PC-9 (cell line): Measurements from ENCODE around the gene ZMAT5. TPM values are rescaled to one million over a fixed set of nuclear protein-coding genes. Genes with fewer than 3 reads are reported as not detected.

Experiments
- BruUV-seq: library from RNA; stranded (reverse); fragments of 400-500 nt; replicated peaks from 2 replicates; lab custom pipeline; 2021; lab: Mats Ljungman, UMichigan
- CTCF ChIA-PET: fragments of 300-600 bp; sonication (Branson Sonifier 250); formaldehyde crosslinking; loops from one replicate; lab custom pipeline; 2022; ENCODE audit warnings: antibody characterized with exemption; lab: Charles Lee
- POLR2A ChIA-PET: fragments of 300-600 bp; sonication (Branson Sonifier 250); formaldehyde crosslinking; loops from one replicate; lab custom pipeline; 2022; ENCODE audit warnings: antibody characterized with exemption; ENCODE audit not compliant: unreplicated experiment; lab: Charles Lee
- DNase-seq, 2 experiments: peaks; one replicate each; pipeline versions ENCODE4 v3.0.0 to v3.0.0-alpha.2; 2015 to 2022; ENCODE audit warnings: mixed read lengths in 1 of 2
- H2AFZ ChIP-seq: fragments of 200-600 bp; sonication (generic); 2 replicates; pipeline ENCODE4 v1.8.1; 2017; ENCODE audit warnings: antibody characterized with exemption
- H3F3A ChIP-seq: fragments of 200-600 bp; sonication (generic); 2 replicates; pipeline ENCODE4 v1.8.1; 2017; ENCODE audit warnings: antibody characterized with exemption, mild to moderate bottlenecking, low read depth; ENCODE audit not compliant: insufficient read depth
- H3K27ac ChIP-seq: fragments of 200-600 bp; sonication (generic); 2 replicates; pipeline ENCODE4 v1.6.1; 2016; ENCODE audit warnings: mixed run types
- H3K27me3 ChIP-seq: fragments of 200-600 bp; sonication (generic); 2 replicates; pipeline ENCODE4 v1.6.1; 2016; ENCODE audit warnings: low read depth, mixed run types; ENCODE audit not compliant: insufficient read depth
- H3K36me3 ChIP-seq: fragments of 200-600 bp; sonication (generic); 2 replicates; pipeline ENCODE4 v1.6.1; 2016; ENCODE audit warnings: low read depth, mixed run types
- H3K4me1 ChIP-seq: fragments of 200-600 bp; sonication (generic); replicated peaks from 2 replicates; pipeline ENCODE4 v1.6.1; 2016; ENCODE audit warnings: mixed run types; ENCODE audit not compliant: insufficient read depth
- H3K4me2 ChIP-seq: fragments of 200-600 bp; sonication (generic); 2 replicates; pipeline ENCODE4 v1.6.1; 2017; ENCODE audit warnings: mixed run types
- H3K4me3 ChIP-seq: fragments of 200-600 bp; sonication (generic); 2 replicates; pipeline ENCODE4 v1.6.1; 2016; ENCODE audit warnings: mixed run types
- H3K79me2 ChIP-seq: fragments of 200-600 bp; sonication (generic); 2 replicates; pipeline ENCODE4 v1.6.1; 2017; ENCODE audit warnings: low read depth, mixed run types
- H3K9me2 ChIP-seq: fragments of 200-600 bp; sonication (generic); 2 replicates; pipeline ENCODE4 v1.8.1; 2017; ENCODE audit warnings: mild to moderate bottlenecking; ENCODE audit not compliant: insufficient read depth
- H3K9me3 ChIP-seq: fragments of 200-600 bp; sonication (generic); 2 replicates; pipeline ENCODE4 v1.8.1; 2016; ENCODE audit warnings: low read depth; ENCODE audit not compliant: insufficient read depth
- H4K20me1 ChIP-seq: fragments of 200-600 bp; sonication (generic); 2 replicates; pipeline ENCODE4 v1.8.1; 2017; ENCODE audit not compliant: insufficient read depth
- EZH2 ChIP-seq: fragments of 200-600 bp; sonication (generic); IDR thresholded peaks from 2 replicates; pipeline ENCODE4 v1.8.0; 2017; ENCODE audit warnings: antibody characterized with exemption, low read depth
- intact Hi-C: fragments of 100-400 bp; cut with micrococcal nuclease; formaldehyde crosslinking; loops from one replicate; pipeline ENCODE4 v1.10.0; 2022; ENCODE audit not compliant: unreplicated experiment
- total RNA-seq: library from RNA; stranded (reverse); gene quantifications from 2 replicates; pipeline ENCODE4 v1.2.3, GENCODE V29; 2021
- TF ChIP-seq, protein P1 (sequence below): fragments of 200-600 bp; sonication (generic); conservative IDR thresholded peaks from 2 replicates; pipeline ENCODE4 v1.6.1; 2017; ENCODE audit warnings: mixed run types, antibody characterized with exemption, mild to moderate bottlenecking, moderate library complexity

ZMAT5 gene
- total RNA-seq, 1 experiment from 2014 or later: 14.2 TPM

DNA sequence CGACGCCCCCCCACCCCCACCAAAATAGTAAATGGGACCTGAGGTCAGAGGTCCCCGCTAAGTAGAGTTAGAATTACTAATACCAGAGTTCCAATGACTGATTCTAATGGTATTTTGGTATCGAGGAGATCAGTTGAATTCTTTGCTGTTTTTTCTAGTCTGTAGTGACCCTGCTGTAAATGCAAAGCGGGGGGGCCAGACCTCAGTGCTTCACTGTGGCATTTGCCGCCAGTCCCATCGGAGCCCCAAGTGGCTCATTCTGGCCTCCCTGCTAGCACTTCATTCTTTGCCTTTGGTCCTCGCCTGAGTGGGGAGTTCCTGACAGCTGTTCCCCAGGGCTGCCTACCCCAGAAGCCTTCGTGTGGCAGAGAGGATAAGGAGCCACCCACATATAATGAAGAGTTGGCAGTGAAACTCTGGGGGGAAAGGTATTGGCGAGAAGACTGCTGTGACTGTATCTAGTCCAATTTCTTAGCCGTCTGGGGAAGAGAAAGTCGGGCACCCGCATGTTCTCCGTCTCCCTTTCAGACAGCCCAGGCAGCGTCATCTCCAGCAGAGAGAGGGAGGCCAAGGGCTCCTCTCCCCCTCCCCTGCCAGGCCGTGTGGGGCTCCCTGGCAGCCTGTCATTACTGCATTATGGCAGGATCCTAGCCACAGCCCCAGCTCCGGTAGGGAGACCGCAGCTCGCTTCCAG, 66.5 kb downstream of the ZMAT5 start:
- no peak overlapping the region; the same call in 1 of the 2 replicates for H3K4me3 ChIP-seq
- no peak for DNase-seq
- no peaks in the 10 kb centered on the region for H4K20me1 ChIP-seq
- TF ChIP-seq, protein P1, sequence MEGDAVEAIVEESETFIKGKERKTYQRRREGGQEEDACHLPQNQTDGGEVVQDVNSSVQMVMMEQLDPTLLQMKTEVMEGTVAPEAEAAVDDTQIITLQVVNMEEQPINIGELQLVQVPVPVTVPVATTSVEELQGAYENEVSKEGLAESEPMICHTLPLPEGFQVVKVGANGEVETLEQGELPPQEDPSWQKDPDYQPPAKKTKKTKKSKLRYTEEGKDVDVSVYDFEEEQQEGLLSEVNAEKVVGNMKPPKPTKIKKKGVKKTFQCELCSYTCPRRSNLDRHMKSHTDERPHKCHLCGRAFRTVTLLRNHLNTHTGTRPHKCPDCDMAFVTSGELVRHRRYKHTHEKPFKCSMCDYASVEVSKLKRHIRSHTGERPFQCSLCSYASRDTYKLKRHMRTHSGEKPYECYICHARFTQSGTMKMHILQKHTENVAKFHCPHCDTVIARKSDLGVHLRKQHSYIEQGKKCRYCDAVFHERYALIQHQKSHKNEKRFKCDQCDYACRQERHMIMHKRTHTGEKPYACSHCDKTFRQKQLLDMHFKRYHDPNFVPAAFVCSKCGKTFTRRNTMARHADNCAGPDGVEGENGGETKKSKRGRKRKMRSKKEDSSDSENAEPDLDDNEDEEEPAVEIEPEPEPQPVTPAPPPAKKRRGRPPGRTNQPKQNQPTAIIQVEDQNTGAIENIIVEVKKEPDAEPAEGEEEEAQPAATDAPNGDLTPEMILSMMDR: no peak
- TF ChIP-seq EZH2: no peak
- no peak overlapping the region for H2AFZ ChIP-seq
- H3K79me2 ChIP-seq: no peaks in the 10 kb centered on the region
- H3K9me3 ChIP-seq: no peaks in the 10 kb centered on the region
- CTCF ChIA-PET: no interaction called here
- intact Hi-C loops: loop anchor here (5.0 kb wide), 4 partner anchors 97 to 387 kb away; no protein-coding TSS in a partner anchor
- H3F3A ChIP-seq: peaks cover 46% of the 10 kb centered on the region
- H3K4me2 ChIP-seq: peak overlapping the region; percentile 61
- peaks cover 54% of the 10 kb centered on the region for H3K4me1 ChIP-seq
- H3K36me3 ChIP-seq: no peaks in the 10 kb centered on the region
- no peaks in the 10 kb centered on the region for H3K9me2 ChIP-seq
- H3K27ac ChIP-seq: peak overlapping the region; percentile 81
- no TSS peak for BruUV-seq
- POLR2A ChIA-PET: no interaction called here
- H3K27me3 ChIP-seq: no peaks in the 10 kb centered on the region

DNA sequence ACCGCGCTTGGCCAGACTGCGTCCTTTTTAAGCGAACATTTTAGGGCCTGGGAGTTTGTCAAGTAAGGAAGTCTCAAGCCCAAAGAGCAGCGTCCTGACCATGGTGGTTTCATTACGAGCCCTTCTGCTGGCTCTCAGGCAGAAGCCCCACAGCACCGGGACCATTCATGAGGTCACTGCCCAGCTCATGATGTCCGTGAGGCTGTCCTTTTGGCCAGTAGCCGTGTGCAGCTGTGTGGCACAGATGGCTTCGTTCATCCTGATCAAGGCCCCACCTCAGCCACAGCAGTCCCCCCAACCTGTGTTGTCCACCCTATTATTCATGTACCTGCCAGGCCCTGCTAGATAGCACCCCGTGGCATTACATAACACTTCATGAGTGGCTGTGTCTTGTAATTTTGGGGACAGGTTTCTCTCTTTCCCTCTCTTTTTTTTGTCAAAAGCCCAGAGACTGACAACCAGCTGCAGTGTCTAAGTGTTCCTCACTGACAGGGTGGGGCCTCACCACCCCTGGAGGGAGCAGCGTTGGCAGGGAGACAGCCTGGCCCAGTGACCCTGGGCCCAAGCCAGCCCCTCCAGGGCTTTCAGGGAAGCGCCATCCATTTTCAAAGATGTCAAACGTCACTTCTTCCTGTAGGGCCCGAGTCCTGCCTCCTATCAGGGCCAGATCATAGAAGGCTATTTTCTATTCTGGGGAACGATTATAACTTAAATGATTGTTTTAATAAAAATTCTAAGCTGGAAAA, 68.8 kb downstream of the ZMAT5 start:
- H3K27ac ChIP-seq: no peak overlapping the region
- H3F3A ChIP-seq: peaks cover 40% of the 10 kb centered on the region
- no TSS peak for BruUV-seq
- no peaks in the 10 kb centered on the region for H4K20me1 ChIP-seq
- no peaks in the 10 kb centered on the region for H3K27me3 ChIP-seq
- CTCF ChIA-PET: no interaction called here
- intact Hi-C loops: no loop called here
- H3K9me2 ChIP-seq: no peaks in the 10 kb centered on the region
- no peak overlapping the region for H3K4me2 ChIP-seq
- no peaks in the 10 kb centered on the region for H3K79me2 ChIP-seq
- H3K4me3 ChIP-seq: no peak overlapping the region
- no peak for DNase-seq
- peaks cover 45% of the 10 kb centered on the region for H3K4me1 ChIP-seq
- H2AFZ ChIP-seq: no peak overlapping the region
- no peaks in the 10 kb centered on the region for H3K9me3 ChIP-seq
- TF ChIP-seq, protein P1: no peak
- TF ChIP-seq EZH2: no peak
- POLR2A ChIA-PET: no interaction called here
- H3K36me3 ChIP-seq: no peaks in the 10 kb centered on the region

DNA sequence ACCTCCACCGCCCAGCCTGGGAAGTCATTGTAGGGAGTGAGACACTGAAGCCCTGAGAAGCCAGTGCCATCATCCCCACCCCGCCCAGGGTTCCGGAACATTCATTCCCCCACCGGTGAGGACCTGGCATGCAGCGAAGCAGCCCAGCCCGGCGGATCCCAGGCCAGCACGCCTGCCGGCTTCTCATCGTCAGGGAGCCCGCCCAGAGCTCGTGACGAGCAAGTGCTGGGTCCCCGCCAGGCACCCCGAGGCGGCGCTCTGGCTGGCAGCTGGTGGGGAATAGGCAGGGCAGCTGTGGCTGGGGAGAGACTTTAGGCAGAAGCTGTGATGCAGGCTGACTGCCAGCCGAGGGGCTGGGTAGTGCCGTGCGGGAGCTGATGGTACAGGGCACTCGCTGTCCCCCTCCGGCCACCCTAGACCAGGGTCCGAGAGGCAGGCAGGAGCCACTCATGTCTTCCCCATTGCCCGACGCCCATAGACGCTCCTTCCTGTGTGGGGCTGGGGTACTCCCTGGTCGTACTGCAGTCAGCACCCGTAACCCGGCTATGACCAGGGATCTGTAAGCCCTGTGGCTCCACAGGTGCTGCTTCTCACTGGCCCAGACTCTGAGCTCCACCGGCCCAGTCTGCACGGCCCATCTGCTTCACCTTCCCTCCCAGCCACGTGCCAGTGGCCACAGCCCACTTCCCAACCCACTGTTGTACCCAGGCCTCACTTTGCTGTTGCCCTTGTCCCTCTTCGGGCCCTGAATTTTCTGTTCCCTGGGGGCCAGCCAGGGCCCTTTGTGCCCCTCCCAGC, 71.5 kb downstream of the ZMAT5 start:
- BruUV-seq: no TSS peak
- Histone ChIP-seq H3K4me3 (no peak overlapping the region), H3K79me2 (no peaks in the 10 kb centered on the region), H4K20me1 (no peaks in the 10 kb centered on the region), H3K36me3 (no peaks in the 10 kb centered on the region), H3K27me3 (no peaks in the 10 kb centered on the region), H2AFZ (no peak overlapping the region), H3K9me2 (no peaks in the 10 kb centered on the region), H3K4me1 (peaks cover 40% of the 10 kb centered on the region), H3F3A (peaks cover 19% of the 10 kb centered on the region), H3K4me2 (no peak overlapping the region), H3K27ac (no peak overlapping the region), H3K9me3 (no peaks in the 10 kb centered on the region)
- intact Hi-C loops: no loop called here
- TF ChIP-seq, protein P1: no peak
- no peak for TF ChIP-seq EZH2
- CTCF ChIA-PET: no interaction called here
- DNase-seq: no peak
- POLR2A ChIA-PET: no interaction called here
